A549 (cell line): ENCODE results near the gene TP53INP2.

ENCODE experiments used
- CEBPB ChIP-seq, 2 experiments: fragments of >200 bp in 1 of 2; sonication (Bioruptor Twin) in 1 of 2; formaldehyde crosslinking in 1 of 2; IDR thresholded peaks; 2 replicates each; pipeline ENCODE4 v1.6.1; 2012 to 2016
- CHD4 ChIP-seq: fragments of 200-600 bp; sonication (generic); IDR thresholded peaks from 2 replicates; pipeline ENCODE4 v1.6.1; 2016; ENCODE audit warnings: antibody characterized with exemption, mild to moderate bottlenecking, borderline replicate concordance
- EP300 ChIP-seq, 2 experiments: fragments of >200 bp; sonication (Bioruptor Twin); formaldehyde crosslinking; IDR thresholded peaks; 2 replicates in 1 of 2; 3 replicates in 1 of 2; pipeline ENCODE4 v1.6.1; 2016 to 2017
- HDAC2 ChIP-seq: fragments of 200-600 bp; sonication (generic); IDR thresholded peaks from 2 replicates; pipeline ENCODE4 v1.6.1; 2016
- MAZ ChIP-seq: fragments of 150-350 bp; IDR thresholded peaks from 2 replicates; pipeline ENCODE4 v1.6.1; 2014; ENCODE audit warnings: antibody characterized with exemption, low read depth, low read length, borderline replicate concordance
- MYC ChIP-seq: IDR thresholded peaks from 2 replicates; pipeline ENCODE4 v1.6.1; 2012; ENCODE audit warnings: mild to moderate bottlenecking, inconsistent platforms, low read length, improper control_type of control experiment, borderline replicate concordance
- NPAS2 ChIP-seq: fragments of 250-450 bp; sonication (Bioruptor Pico); IDR thresholded peaks from 2 replicates; pipeline ENCODE4 v1.8.0; 2022; ENCODE audit warnings: mild to moderate bottlenecking, moderate library complexity, borderline replicate concordance
- PHF8 ChIP-seq: fragments of 200-600 bp; sonication (generic); IDR thresholded peaks from 2 replicates; pipeline ENCODE4 v1.6.1; 2016; ENCODE audit warnings: low read depth, mild to moderate bottlenecking, antibody characterized with exemption, moderate library complexity, borderline replicate concordance
- POLR2A ChIP-seq: IDR thresholded peaks from 2 replicates; pipeline ENCODE4 v1.6.1; 2012; ENCODE audit warnings: mild to moderate bottlenecking, low read length
- RCOR1 ChIP-seq: fragments of 150-350 bp; IDR thresholded peaks from 2 replicates; pipeline ENCODE4 v1.6.1; 2014; ENCODE audit warnings: antibody characterized with exemption, low read length, low read depth
- REST ChIP-seq: fragments of 200-600 bp; sonication (generic); IDR thresholded peaks from 2 replicates; pipeline ENCODE4 v1.6.1; 2016; ENCODE audit warnings: antibody characterized with exemption, mild to moderate bottlenecking, moderate library complexity
- ZSCAN20 ChIP-seq: fragments of 250-450 bp; sonication (Bioruptor Pico); IDR thresholded peaks from 2 replicates; pipeline ENCODE4 v1.8.0; 2022; ENCODE audit warnings: mild to moderate bottlenecking, moderate library complexity
- TF ChIP-seq, protein P1 (sequence below): fragments of >200 bp; sonication (Bioruptor Twin); formaldehyde crosslinking; IDR thresholded peaks from 3 replicates; pipeline ENCODE4 v1.5.1; 2016
- TF ChIP-seq, protein P2 (sequence below): fragments of 450-650 bp; IDR thresholded peaks from 2 replicates; pipeline ENCODE4 v1.6.1; 2014; ENCODE audit warnings: antibody characterized with exemption

GRCh38 chr20:34703061-34703423 lies 1.1 kb upstream of the TP53INP2 start:
- TF ChIP-seq, protein P1, sequence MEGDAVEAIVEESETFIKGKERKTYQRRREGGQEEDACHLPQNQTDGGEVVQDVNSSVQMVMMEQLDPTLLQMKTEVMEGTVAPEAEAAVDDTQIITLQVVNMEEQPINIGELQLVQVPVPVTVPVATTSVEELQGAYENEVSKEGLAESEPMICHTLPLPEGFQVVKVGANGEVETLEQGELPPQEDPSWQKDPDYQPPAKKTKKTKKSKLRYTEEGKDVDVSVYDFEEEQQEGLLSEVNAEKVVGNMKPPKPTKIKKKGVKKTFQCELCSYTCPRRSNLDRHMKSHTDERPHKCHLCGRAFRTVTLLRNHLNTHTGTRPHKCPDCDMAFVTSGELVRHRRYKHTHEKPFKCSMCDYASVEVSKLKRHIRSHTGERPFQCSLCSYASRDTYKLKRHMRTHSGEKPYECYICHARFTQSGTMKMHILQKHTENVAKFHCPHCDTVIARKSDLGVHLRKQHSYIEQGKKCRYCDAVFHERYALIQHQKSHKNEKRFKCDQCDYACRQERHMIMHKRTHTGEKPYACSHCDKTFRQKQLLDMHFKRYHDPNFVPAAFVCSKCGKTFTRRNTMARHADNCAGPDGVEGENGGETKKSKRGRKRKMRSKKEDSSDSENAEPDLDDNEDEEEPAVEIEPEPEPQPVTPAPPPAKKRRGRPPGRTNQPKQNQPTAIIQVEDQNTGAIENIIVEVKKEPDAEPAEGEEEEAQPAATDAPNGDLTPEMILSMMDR = no peak
- no peak for TF ChIP-seq RCOR1
- TF ChIP-seq POLR2A = no peak
- no peak for TF ChIP-seq REST
- no peak for TF ChIP-seq MYC
- no peak for TF ChIP-seq EP300 (IDR thresholded peaks at IDR 0.05)
- no peak for TF ChIP-seq CHD4
- no peak for TF ChIP-seq NPAS2 (CRISPR knock-in tag)
- no peak for TF ChIP-seq MAZ
- no peak for TF ChIP-seq HDAC2
- TF ChIP-seq ZSCAN20 (CRISPR knock-in tag) = no peak
- no peak for TF ChIP-seq PHF8
- no peak for TF ChIP-seq CEBPB (IDR thresholded peaks at IDR 0.05)
- TF ChIP-seq, protein P2, sequence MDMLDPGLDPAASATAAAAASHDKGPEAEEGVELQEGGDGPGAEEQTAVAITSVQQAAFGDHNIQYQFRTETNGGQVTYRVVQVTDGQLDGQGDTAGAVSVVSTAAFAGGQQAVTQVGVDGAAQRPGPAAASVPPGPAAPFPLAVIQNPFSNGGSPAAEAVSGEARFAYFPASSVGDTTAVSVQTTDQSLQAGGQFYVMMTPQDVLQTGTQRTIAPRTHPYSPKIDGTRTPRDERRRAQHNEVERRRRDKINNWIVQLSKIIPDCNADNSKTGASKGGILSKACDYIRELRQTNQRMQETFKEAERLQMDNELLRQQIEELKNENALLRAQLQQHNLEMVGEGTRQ = no peak
